HUES6 (cell line): ENCODE measurements around the gene HAPSTR1.
"Not testable (repeated sequence)": the region's sequence is repeated elsewhere in the genome, so short reads cannot be mapped to it uniquely, and the experiment has no call there.

Experiments
- H3K27ac ChIP-seq: 2 replicates; pipeline ENCODE4 v1.7.0; 2013; ENCODE audit warnings: low read depth, mild to moderate bottlenecking, low read length, inconsistent platforms
- H3K27me3 ChIP-seq: 2 replicates; pipeline ENCODE4 v1.6.1; 2013; ENCODE audit warnings: low read length; ENCODE audit not compliant: control insufficient read depth, insufficient read depth
- H3K36me3 ChIP-seq: 2 replicates; pipeline ENCODE4 v1.6.1; 2013; ENCODE audit warnings: low read length; ENCODE audit not compliant: control insufficient read depth, insufficient read depth
- H3K4me1 ChIP-seq: 2 replicates; pipeline ENCODE4 v1.6.1; 2013; ENCODE audit warnings: low read length; ENCODE audit not compliant: control insufficient read depth, insufficient read depth
- H3K4me3 ChIP-seq: 2 replicates; pipeline ENCODE4 v1.5.1; 2013; ENCODE audit warnings: low read depth, low read length
- H3K9ac ChIP-seq: one replicate; pipeline ENCODE4 v1.6.1; 2013; ENCODE audit warnings: mild to moderate bottlenecking, low read length
- H3K9me3 ChIP-seq: 2 replicates; pipeline ENCODE4 v1.6.1; 2013; ENCODE audit warnings: low read depth, low read length; ENCODE audit not compliant: control insufficient read depth, insufficient read depth

Gene HAPSTR1

GRCh38 chr16:9072806-9073341 lies 18.6 kb upstream of the HAPSTR1 start:
- Histone ChIP-seq H3K27me3 (no peaks in the 10 kb centered on the region), H3K27ac (no peak overlapping the region), H3K4me1 (peaks cover 3% of the 10 kb centered on the region; the same call in 1 of the 2 replicates), H3K4me3 (no peak overlapping the region), H3K9ac (no peak overlapping the region), H3K9me3 (no peaks in the 10 kb centered on the region), H3K36me3 (no peaks in the 10 kb centered on the region)

DNA sequence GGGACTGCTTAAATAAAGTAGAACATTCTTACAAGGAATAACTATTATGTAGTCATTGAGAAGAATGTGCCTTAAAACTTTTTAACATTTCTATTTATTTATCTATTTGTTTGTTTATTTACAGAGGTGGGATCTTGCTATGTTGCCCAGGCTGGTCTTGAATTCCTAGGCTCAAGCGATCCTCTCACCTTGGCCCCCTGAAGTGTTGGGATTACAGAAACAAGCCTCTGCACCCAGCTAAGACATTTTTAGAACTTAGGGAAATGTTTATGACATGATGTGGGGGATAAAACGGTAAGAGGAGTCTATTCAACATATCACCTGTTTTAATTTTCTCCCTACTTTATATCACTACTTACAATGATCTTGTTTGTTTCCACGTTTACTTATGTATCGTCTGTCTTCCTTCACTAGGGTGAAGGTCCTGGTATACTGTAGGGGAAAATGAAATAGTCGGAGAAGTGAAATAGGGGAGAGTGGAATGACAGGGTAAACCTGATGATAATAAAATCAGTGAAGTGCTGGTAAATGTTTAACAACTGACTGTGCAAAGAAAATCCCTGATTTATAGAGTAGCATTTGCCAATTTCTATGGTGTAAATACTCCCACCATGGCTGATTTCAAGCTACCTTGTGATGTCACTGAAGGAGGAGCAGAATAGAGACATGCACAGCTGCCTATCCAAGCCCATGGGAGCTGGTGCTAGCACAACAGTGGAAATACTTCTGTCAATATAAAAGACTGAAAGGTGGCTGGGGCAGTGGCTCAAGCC lies 16.0 kb upstream of the HAPSTR1 start:
- Histone ChIP-seq H3K4me3 (no peak overlapping the region), H3K36me3 (no peaks in the 10 kb centered on the region), H3K27me3 (no peaks in the 10 kb centered on the region), H3K9ac (no peak overlapping the region), H3K4me1 (peaks cover 3% of the 10 kb centered on the region; the same call in 1 of the 2 replicates), H3K9me3 (no peaks in the 10 kb centered on the region), H3K27ac (no peak overlapping the region)

DNA sequence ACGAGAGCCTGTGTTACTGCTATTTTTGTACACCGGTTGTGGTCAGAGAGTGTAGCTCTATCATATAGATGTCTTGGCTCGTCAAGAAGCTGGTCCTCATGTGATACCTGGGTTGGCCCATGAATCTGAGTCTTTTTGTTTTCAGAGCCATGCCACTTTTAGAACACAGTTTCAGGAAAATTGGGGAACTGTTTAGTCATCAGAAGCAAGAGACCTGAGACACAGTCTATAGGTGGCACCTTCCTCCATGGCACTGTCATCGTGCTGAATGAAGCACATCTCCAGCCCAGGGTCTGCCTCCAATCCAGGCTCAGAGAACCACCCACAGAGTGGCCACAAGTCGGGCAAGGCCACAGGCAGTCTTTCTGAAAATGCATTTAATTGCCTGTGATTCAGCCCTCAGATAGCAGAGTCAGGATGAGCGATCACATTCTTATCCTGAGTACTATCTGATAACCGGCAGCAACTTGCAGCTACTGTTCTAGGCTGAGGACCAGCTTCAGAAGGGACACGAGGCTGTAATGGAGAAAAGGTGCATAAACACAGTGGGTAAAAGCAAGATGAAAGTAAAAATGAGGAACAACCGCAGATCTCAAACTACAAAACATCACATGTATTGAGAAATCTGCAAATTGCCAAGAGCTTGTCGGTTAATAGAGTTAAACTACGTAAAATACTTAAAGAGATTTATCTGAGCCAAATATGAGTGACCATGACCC lies 14.2 kb upstream of the HAPSTR1 start:
- Histone ChIP-seq H3K9me3 (no peaks in the 10 kb centered on the region), H3K36me3 (no peaks in the 10 kb centered on the region), H3K27ac (no peak overlapping the region), H3K9ac (no peak overlapping the region), H3K4me3 (no peak overlapping the region), H3K4me1 (peaks cover 3% of the 10 kb centered on the region; the same call in 1 of the 2 replicates), H3K27me3 (no peaks in the 10 kb centered on the region)

DNA sequence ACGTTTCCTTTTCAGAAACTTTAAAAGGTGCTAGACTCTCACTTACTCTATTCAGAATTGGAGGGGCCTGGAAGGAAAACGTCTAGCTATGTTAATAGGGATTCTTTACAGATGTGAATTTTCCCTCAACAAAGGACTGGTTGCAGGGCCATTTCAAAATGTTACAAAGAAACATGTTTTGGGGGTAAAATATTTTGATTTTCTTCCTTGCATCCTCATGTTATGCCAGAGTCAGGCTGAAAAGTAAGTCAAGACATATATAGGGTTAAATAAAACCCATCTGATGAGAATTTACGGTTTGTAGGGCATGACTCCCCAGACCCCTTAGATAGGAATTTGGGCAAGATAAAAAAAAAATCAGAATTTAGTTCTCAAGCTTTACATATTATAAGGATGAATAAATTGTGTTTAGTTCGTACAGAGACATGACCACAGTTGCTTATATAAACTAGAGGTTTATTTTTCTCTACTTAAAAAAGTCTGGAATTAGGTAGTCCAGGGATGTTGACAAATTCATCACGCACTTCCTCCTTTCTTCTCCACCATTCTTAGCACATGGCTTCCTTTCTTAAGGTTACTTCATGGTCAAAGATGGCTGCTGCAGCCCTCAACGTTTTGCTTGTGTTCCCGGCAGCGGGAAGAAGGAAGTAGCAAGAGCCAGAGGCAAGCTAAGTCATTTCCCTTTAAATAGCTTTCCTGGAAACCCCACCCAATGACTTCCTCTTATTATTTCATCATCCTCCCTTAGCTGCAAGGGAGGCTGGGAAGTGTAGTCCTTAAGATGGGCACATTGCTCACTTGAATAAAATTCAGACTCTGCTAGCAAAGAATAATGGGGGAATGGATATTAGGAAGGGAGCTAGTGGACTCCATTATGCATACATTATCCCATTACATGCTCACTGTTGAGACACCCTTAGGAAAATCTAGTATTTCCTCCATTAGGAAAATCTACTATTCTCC lies 12.7 kb upstream of the HAPSTR1 start:
- H3K4me1 ChIP-seq, H3K9ac ChIP-seq, H3K4me3 ChIP-seq, H3K36me3 ChIP-seq, H3K27ac ChIP-seq, H3K27me3 ChIP-seq, H3K9me3 ChIP-seq: not testable (repeated sequence)

DNA sequence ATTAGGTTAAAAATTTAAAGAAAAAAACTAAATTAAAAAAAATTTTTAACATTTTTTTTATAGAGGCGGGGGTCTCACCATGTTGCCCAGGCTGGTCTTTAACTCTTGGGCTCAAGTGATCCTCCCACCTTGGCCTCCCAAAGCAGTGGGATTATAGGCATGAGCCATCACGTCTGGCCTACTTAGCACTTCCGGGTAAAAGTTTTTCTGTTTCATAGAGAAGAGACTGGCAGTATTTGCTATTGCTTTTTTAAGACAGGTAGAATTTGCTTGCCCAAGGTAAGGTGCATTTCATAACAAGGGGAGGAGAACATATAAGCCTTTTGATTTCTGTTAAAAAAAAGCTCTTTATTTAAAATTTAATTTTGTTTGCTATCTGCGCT lies 12.0 kb upstream of the HAPSTR1 start:
- Histone ChIP-seq H3K4me1 (no peaks in the 10 kb centered on the region), H3K27ac (no peak overlapping the region), H3K9me3 (no peaks in the 10 kb centered on the region), H3K27me3 (no peaks in the 10 kb centered on the region), H3K4me3 (no peak overlapping the region), H3K9ac (no peak overlapping the region), H3K36me3 (no peaks in the 10 kb centered on the region)

- Histone ChIP-seq H3K27me3 (no peaks in the 10 kb centered on the region), H3K4me3 (no peak overlapping the region), H3K9me3 (no peaks in the 10 kb centered on the region), H3K27ac (no peak overlapping the region), H3K36me3 (no peaks in the 10 kb centered on the region), H3K9ac (no peak overlapping the region), H3K4me1 (no peaks in the 10 kb centered on the region)
Observed at GRCh38 chr16:9081158-9081557, 10.3 kb upstream of the HAPSTR1 start.

DNA sequence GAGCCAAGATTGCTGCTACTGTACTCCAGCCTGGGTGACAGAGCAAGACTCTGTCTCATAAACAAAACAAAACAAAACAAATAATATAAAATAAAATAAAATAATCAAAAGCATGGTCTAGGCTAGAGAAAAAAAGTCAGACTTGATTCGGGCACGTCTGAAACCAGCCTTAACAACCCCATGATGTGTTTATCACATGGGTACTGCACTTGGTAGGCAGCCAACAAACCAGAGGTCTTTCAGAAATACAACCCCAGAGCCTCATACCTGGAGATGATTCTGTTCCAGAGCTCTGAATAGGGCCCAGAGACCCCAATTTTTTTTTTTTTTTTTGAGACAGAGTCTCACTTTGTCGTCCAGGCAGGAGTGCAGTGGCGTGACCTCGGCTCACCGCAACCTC lies 9.6 kb upstream of the HAPSTR1 start:
- no peaks in the 10 kb centered on the region for H3K4me1 ChIP-seq
- no peaks in the 10 kb centered on the region for H3K36me3 ChIP-seq
- no peak overlapping the region for H3K27ac ChIP-seq
- no peaks in the 10 kb centered on the region for H3K27me3 ChIP-seq
- no peak overlapping the region for H3K9ac ChIP-seq
- H3K4me3 ChIP-seq, result no peak overlapping the region
- H3K9me3 ChIP-seq, result no peaks in the 10 kb centered on the region

DNA sequence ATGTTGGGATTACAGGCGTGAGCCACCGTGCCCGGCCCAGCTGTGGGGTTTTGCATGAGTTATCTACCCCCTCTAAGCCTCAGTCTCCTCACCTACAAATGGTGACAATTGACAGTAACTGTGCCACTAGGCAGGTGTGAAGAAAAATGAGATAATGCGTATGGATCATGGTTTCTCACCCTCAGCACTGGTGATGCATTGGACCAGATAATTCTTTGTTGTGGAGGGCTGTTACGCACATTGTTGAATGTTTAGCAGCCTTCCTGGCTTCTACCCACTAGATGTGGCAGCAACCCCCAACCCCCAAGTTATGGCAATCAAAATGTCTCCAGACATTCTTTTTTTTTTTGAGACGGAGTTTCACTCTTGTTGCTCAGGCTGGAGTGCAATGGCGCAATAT lies 9.0 kb upstream of the HAPSTR1 start:
- H3K9me3 ChIP-seq, result no peaks in the 10 kb centered on the region
- no peaks in the 10 kb centered on the region for H3K4me1 ChIP-seq
- H3K27ac ChIP-seq, result no peak overlapping the region
- no peak overlapping the region for H3K4me3 ChIP-seq
- no peaks in the 10 kb centered on the region for H3K27me3 ChIP-seq
- no peaks in the 10 kb centered on the region for H3K36me3 ChIP-seq
- H3K9ac ChIP-seq, result no peak overlapping the region

GRCh38 chr16:9087733-9088132 lies 3.7 kb upstream of the HAPSTR1 start:
- H3K4me3 ChIP-seq, H3K9me3 ChIP-seq, H3K9ac ChIP-seq, H3K27ac ChIP-seq, H3K27me3 ChIP-seq, H3K36me3 ChIP-seq, H3K4me1 ChIP-seq: not testable (repeated sequence)

DNA sequence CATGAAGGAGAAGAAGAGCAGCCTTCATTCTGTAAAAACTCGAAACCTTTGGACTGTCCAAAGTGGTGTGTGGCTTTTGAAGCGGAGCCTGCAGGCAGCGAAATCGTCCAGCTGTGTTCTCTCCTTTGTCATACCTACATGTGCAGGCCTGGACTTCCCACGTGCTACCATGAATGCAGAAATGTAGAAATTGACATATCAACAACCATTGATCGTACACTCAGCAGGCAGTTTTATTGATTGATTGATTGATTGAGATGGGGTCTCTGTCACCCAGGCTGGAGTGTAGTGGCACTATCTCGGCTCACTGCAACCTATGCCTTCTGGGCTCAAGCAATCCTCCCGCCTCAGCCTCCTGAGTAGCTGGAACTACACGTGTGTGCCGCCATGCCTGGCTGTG lies 2.6 kb upstream of the HAPSTR1 start:
- Histone ChIP-seq H3K4me3 (no peak overlapping the region), H3K9ac (no peak overlapping the region), H3K9me3 (no peaks in the 10 kb centered on the region), H3K36me3 (peaks cover 11% of the 10 kb centered on the region), H3K4me1 (peaks cover 9% of the 10 kb centered on the region), H3K27me3 (no peaks in the 10 kb centered on the region), H3K27ac (no peak overlapping the region)
